Spleen (tissue), 11 donors: ENCODE results near the gene ENTPD5. TPM values are rescaled to one million over a fixed set of nuclear protein-coding genes. Genes with fewer than 3 reads are reported as not detected.
A peak's percentile ranks its signal among the peaks of the same experiment; 100 is the strongest.

Experiments
- DNase-seq: peaks from one replicate; pipeline ENCODE4 v3.0.0-alpha.2; 2020
- H3K27ac ChIP-seq, 8 donors: fragments of 200-600 bp; sonication (generic) in 7 of 8; 1 replicate in 4 of 8; 2 replicates in 4 of 8; pipeline versions ENCODE4 v1.5.0 to v1.8.0; 2016 to 2021; ENCODE audit warnings: inconsistent platforms in 4 of 8, mild to moderate bottlenecking in 4 of 8, moderate library complexity in 1 of 8
- H3K27me3 ChIP-seq, 7 donors: fragments of 200-600 bp; sonication (generic) in 6 of 7; replicated peaks in 1 of 7; 1 replicate in 4 of 7; 2 replicates in 3 of 7; pipeline versions ENCODE4 v1.5.0 to v1.8.0; 2016 to 2021; ENCODE audit warnings: inconsistent platforms in 3 of 7, mild to moderate bottlenecking in 1 of 7
- H3K36me3 ChIP-seq, 6 donors: fragments of 200-600 bp; sonication (generic) in 5 of 6; 1 replicate in 4 of 6; 2 replicates in 2 of 6; pipeline versions ENCODE4 v1.5.0 to v1.8.0; 2016 to 2021; ENCODE audit warnings: inconsistent platforms in 2 of 6
- H3K4me1 ChIP-seq, 6 donors: fragments of 200-600 bp; sonication (generic) in 5 of 6; 1 replicate in 3 of 6; 2 replicates in 3 of 6; pipeline versions ENCODE4 v1.5.0 to v1.8.0; 2016 to 2021; ENCODE audit warnings: inconsistent platforms in 3 of 6
- H3K4me3 ChIP-seq, 8 donors: fragments of 200-600 bp; sonication (generic) in 7 of 8; 1 replicate in 4 of 8; 2 replicates in 4 of 8; pipeline versions ENCODE4 v1.5.0 to v1.8.0; 2016 to 2021; ENCODE audit warnings: inconsistent platforms in 4 of 8, mild to moderate bottlenecking in 4 of 8, moderate library complexity in 2 of 8
- H3K9me3 ChIP-seq, 8 donors: fragments of 200-600 bp; sonication (generic) in 7 of 8; 1 replicate in 4 of 8; 2 replicates in 4 of 8; pipeline versions ENCODE4 v1.5.0 to v1.8.0; 2016 to 2021; ENCODE audit warnings: inconsistent platforms in 4 of 8
- CTCF ChIP-seq, 11 experiments: fragments of 200-600 bp in 7 of 11; fragments of 450-650 bp in 4 of 11; sonication (generic) in 4 of 11; IDR thresholded peaks in 8 of 11; conservative IDR thresholded peaks in 3 of 11; 1 replicate in 7 of 11; 2 replicates in 4 of 11; pipeline versions ENCODE4 v1.4.0 to v1.8.0; 2016 to 2021; ENCODE audit warnings: antibody characterized with exemption in 11 of 11, inconsistent platforms in 4 of 11, mild to moderate bottlenecking in 1 of 11
- POLR2A ChIP-seq, 3 donors: fragments of 450-650 bp; IDR thresholded peaks; one replicate each; pipeline ENCODE4 v1.5.1; 2017; ENCODE audit warnings: antibody characterized with exemption in 3 of 3, mild to moderate bottlenecking in 1 of 3
- POLR2AphosphoS5 ChIP-seq, 3 donors: sonication (generic); formaldehyde crosslinking; IDR thresholded peaks; one replicate each; pipeline ENCODE4 v1.5.1; 2017; ENCODE audit warnings: antibody characterized with exemption in 3 of 3
- WGBS, 5 donors: extraction: QIAGEN DNeasy Blood & Tissue Kit in 3 of 5; methylation state at CpG; one replicate each; pipeline versions ENCODE4 v1.1.5 to v1.1.7; 2013 to 2018; 5-methylcytosine and 5-hydroxymethylcytosine counted together
- intact Hi-C: fragments of 100-400 bp; cut with DNase I; formaldehyde crosslinking; loops from one replicate; pipeline ENCODE4 v1.15.0; 2023; ENCODE audit warnings: low total_unique reads
- polyA plus RNA-seq, 3 donors: library from polyadenylated mRNA; stranded (reverse); fragments of 200-250 nt; gene quantifications; one replicate each; pipeline ENCODE4 v1.2.1, GENCODE V29; 2013
- total RNA-seq, 7 donors: library from RNA; depleted of rRNA in 3 of 7; stranded (reverse); fragments of >200 nt in 3 of 7; fragmentation: NEBNext Ultra II Directional in 4 of 7; extraction: Animal tissue kit (Norgen Biotek cat#: 25700) in 4 of 7; gene quantifications; one replicate each; pipeline versions ENCODE4 v1.1.0 to v1.2.1, GENCODE V29; 2016 to 2021
- donor health status: healthy with polysubstance abuse.
- donor health status: DM: no; HTN: no; CAD: no; lungs with moderate emphysema.
- donor health status: DM: no; HTN: no; CAD: no.
- donor health status: Bipolar disorder and iron deficiency.
- donor health status: healthy.
- donor health status: DM: no; HTN: no; CAD: no.
- donor health status: DM: yes; HTN: yes; CAD: no.

ENTPD5 gene
- total and polyA plus RNA-seq, 10 donors, result 2.9 to 13.9 (median 7.6) TPM

DNA sequence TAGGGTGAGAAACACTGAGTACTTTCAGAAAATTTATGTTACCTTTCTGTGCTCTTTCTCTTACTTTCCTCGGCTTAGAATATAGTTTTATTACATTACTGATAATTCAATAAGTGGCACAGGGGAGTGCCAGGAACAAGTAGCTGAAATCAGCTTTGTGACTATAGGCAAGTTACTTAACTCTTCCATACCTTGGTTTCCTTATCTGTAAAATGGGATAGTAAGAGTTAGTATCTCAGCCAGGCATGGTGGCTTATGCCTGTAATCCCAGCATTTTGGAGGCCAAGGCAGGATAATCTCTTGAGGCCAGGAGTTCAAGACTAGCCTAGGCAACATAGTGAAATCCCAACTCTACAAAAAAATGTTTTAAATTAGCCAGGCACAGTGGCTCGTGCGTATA, 15.5 kb upstream of the ENTPD5 start:
- intact Hi-C loops, result no loop called here
- Histone ChIP-seq H3K4me1 (no peaks in the 10 kb centered on the region), H3K4me3 (no peak overlapping the region), H3K27me3 (no peaks in the 10 kb centered on the region), H3K36me3 (no peaks in the 10 kb centered on the region), H3K9me3 (no peaks in the 10 kb centered on the region), H3K27ac (no peak overlapping the region)
- TF ChIP-seq CTCF (IDR thresholded peaks at IDR 0.05 in 8 of 11, conservative IDR thresholded peaks at IDR 0.05 in 3 of 11) (no peak), POLR2AphosphoS5 (IDR thresholded peaks at IDR 0.05) (no peak), POLR2A (IDR thresholded peaks at IDR 0.05) (no peak)
- DNase-seq, result no peak
- 78 to 94% (median 89%) methylated on average over 3 of the region's 3 CpGs for WGBS, 5 donors

GRCh38 chr14:74029136-74029535, 10.0 kb upstream of the ENTPD5 start:
- intact Hi-C loops, result loop anchor here (5.0 kb wide), 1 partner anchor 537 kb away; the partner anchor contains the start of gene RIOX1
- Histone ChIP-seq H3K9me3 (no peaks in the 10 kb centered on the region), H3K4me3 (no peak overlapping the region), H3K27me3 (no peaks in the 10 kb centered on the region), H3K36me3 (no peaks in the 10 kb centered on the region), H3K27ac (no peak overlapping the region), H3K4me1 (no peaks in the 10 kb centered on the region)
- 92 to 98% (median 97%) methylated on average over 3 of the region's 3 CpGs for WGBS, 5 donors
- no peak for DNase-seq
- no peak for TF ChIP-seq CTCF (IDR thresholded peaks at IDR 0.05 in 8 of 11, conservative IDR thresholded peaks at IDR 0.05 in 3 of 11)
- no peak for TF ChIP-seq POLR2A (IDR thresholded peaks at IDR 0.05)
- no peak for TF ChIP-seq POLR2AphosphoS5 (IDR thresholded peaks at IDR 0.05)

DNA sequence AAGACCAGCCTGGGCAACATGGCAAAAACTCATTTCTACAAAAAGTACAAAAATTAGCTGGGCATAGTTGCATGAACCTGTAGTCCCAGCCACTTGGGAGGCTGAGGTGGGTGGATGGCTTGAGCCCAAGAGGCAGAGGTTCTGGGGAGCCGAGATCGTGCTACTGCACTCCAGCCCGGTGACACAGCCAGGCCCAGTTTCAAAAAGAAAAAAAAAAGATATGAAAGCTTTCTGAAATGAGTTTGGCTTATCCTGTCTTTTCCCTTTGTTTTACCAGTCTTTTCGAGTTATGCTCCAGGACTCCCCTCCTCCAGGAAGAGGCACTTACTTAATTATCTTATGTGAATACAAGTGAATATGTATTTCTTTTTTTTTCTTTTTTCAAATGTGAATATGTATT, 3.3 kb upstream of the ENTPD5 start:
- Histone ChIP-seq H3K27me3 (no peaks in the 10 kb centered on the region), H3K9me3 (no peaks in the 10 kb centered on the region), H3K36me3 (no peaks in the 10 kb centered on the region), H3K4me3 (no peak overlapping the region), H3K4me1 (peaks cover 5 to 23% (median 17%) of the 10 kb centered on the region in 6 donors), H3K27ac (no peak overlapping the region)
- DNase-seq, result no peak
- TF ChIP-seq CTCF (IDR thresholded peaks at IDR 0.05 in 8 of 11, conservative IDR thresholded peaks at IDR 0.05 in 3 of 11), result no peak
- TF ChIP-seq POLR2A (IDR thresholded peaks at IDR 0.05), result no peak
- no peak for TF ChIP-seq POLR2AphosphoS5 (IDR thresholded peaks at IDR 0.05)
- intact Hi-C loops, result no loop called here
- 83 to 95% (median 91%) methylated on average over 4 of the region's 4 CpGs for WGBS, 5 donors

DNA sequence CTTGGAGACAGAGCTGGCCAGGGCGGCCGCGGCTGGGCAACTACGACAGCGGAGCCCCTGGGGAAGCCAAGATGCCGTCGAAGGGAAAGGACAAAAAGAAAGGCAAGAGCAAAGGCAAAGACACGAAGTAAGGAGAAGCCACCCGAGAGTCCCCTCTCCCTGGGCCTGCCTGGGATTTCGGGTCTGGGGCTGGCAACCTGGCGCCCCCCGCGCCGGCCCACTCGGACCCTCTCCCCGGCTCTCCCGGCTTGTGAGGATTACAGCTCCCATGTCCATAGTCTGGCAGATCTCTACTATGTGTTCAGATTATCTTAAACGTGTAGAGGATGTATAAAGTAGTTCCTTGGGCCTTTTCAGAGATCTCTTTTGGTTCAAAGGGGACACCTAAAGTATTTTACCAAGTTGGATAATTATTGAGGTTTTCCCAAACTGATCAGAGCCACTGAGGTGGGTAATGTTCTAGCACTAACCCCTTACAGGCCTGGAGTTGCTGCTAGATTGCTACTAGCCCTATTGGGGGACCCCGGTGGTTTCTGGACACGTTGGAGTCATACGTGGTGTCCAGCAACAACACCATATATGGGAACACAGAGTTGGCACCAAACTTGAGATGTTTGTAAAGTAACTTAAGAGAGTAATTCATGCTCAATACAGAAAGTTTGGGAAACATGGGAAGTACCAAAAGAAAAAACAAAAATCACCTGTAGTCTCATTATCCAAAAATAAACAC, 485 bp upstream of the ENTPD5 start:
- Histone ChIP-seq H3K4me1 (peaks cover 5 to 23% (median 17%) of the 10 kb centered on the region in 6 donors), H3K27me3 (no peaks in the 10 kb centered on the region), H3K36me3 (peaks cover 0 to 3% (median 0%) of the 10 kb centered on the region in 6 donors), H3K9me3 (no peaks in the 10 kb centered on the region), H3K4me3 (peak overlapping the region; percentile 69 to 89 (median 77)), H3K27ac (peak overlapping the region in 7 of 8 donors; percentile 92 to 98 (median 96))
- WGBS, 5 donors, result 5 to 9% (median 8%) methylated on average over 20 to 21 of the region's 21 CpGs
- TF ChIP-seq POLR2AphosphoS5 (IDR thresholded peaks at IDR 0.05) (no peak), CTCF (IDR thresholded peaks at IDR 0.05 in 8 of 11, conservative IDR thresholded peaks at IDR 0.05 in 3 of 11) (no peak), POLR2A (IDR thresholded peaks at IDR 0.05) (no peak)
- intact Hi-C loops, result no loop called here
- DNase-seq, result no peak
